MCF 10A (cell line): ENCODE results near the gene BTBD1. TPM values are rescaled to one million over a fixed set of nuclear protein-coding genes. Genes with fewer than 3 reads are reported as not detected.

ENCODE experiments used
- BruUV-seq: library from RNA; stranded (reverse); fragments of 400-500 nt; replicated peaks from 2 replicates; lab custom pipeline; 2021; lab: Mats Ljungman, UMichigan
- CTCF ChIA-PET: fragments of 300-600 bp; sonication (Branson Sonifier 250); formaldehyde crosslinking; extraction: SDS; loops from one replicate; lab custom pipeline; 2021; ENCODE audit warnings: antibody characterized with exemption, inconsistent platforms; lab: Yijun Ruan, JAX
- POLR2A ChIA-PET: fragments of 300-600, 350-650 bp; sonication (Branson Sonifier 250); formaldehyde crosslinking; extraction: SDS; loops from one replicate; lab custom pipeline; 2020; ENCODE audit warnings: antibody characterized with exemption, inconsistent platforms; lab: Yijun Ruan, JAX
- DNase-seq: peaks from one replicate; pipeline ENCODE4 v3.0.0-alpha.2; 2018; ENCODE audit not compliant: unreplicated experiment
- H3K27ac Mint-ChIP-seq: one replicate; pipeline ENCODE4 v1.8.0; 2022; ENCODE audit warnings: mild to moderate bottlenecking, low read depth, mixed read lengths; ENCODE audit not compliant: unreplicated experiment
- H3K27me3 Mint-ChIP-seq: one replicate; pipeline ENCODE4 v1.8.0; 2022; ENCODE audit warnings: mixed read lengths; ENCODE audit not compliant: insufficient read depth, unreplicated experiment
- H3K36me3 Mint-ChIP-seq: one replicate; pipeline ENCODE4 v1.8.0; 2022; ENCODE audit warnings: mild to moderate bottlenecking, moderate library complexity, mixed read lengths; ENCODE audit not compliant: insufficient read depth, unreplicated experiment
- H3K4me1 Mint-ChIP-seq: one replicate; pipeline ENCODE4 v1.8.0; 2022; ENCODE audit warnings: mixed read lengths; ENCODE audit not compliant: insufficient read depth, unreplicated experiment
- H3K4me3 Mint-ChIP-seq: one replicate; pipeline ENCODE4 v1.8.0; 2022; ENCODE audit warnings: mild to moderate bottlenecking, moderate library complexity, mixed read lengths; ENCODE audit not compliant: unreplicated experiment
- H3K9me3 Mint-ChIP-seq: one replicate; pipeline ENCODE4 v1.8.0; 2022; ENCODE audit warnings: mixed read lengths; ENCODE audit not compliant: unreplicated experiment
- intact Hi-C: fragments of 100-400 bp; cut with micrococcal nuclease; formaldehyde crosslinking; loops from 2 replicates; pipeline ENCODE4 v1.14.1; 2022
- total RNA-seq: library from RNA; stranded (reverse); gene quantifications from 2 replicates; pipeline ENCODE4 v1.2.3, GENCODE V29; 2022
- TF ChIP-seq, protein P1 (sequence below): fragments of 200-600 bp; IDR thresholded peaks from one replicate; pipeline ENCODE4 v1.8.0; 2022; ENCODE audit warnings: antibody characterized with exemption, mild to moderate bottlenecking; ENCODE audit not compliant: unreplicated experiment

BTBD1 gene
- total RNA-seq, 1 experiment from 2014 or later, result 57.0 TPM

DNA sequence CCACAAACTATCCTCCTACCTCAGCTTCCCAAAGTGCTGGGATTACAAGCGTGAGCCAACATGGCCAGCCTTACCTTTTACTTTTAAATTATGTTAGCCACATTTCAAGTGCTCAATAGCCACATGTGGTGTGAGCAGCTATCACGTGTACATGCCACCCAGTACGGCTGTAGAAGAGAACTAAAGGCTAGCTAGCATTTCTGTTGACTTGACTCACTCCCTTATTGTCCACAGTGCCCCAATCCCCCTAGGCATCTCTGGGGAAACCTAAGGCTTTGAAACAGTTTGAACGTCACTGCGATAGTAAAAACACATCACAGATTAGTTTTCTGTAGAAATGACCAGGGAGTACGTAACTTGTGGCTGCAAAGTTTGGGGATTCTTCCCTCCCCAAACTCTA, 67.6 kb downstream of the BTBD1 start:
- DNase-seq, result no peak
- no TSS peak for BruUV-seq
- no peaks in the 10 kb centered on the region for H3K9me3 Mint-ChIP-seq
- no peaks in the 10 kb centered on the region for H3K4me1 Mint-ChIP-seq
- H3K27ac Mint-ChIP-seq, result no peak overlapping the region
- TF ChIP-seq, protein P1, sequence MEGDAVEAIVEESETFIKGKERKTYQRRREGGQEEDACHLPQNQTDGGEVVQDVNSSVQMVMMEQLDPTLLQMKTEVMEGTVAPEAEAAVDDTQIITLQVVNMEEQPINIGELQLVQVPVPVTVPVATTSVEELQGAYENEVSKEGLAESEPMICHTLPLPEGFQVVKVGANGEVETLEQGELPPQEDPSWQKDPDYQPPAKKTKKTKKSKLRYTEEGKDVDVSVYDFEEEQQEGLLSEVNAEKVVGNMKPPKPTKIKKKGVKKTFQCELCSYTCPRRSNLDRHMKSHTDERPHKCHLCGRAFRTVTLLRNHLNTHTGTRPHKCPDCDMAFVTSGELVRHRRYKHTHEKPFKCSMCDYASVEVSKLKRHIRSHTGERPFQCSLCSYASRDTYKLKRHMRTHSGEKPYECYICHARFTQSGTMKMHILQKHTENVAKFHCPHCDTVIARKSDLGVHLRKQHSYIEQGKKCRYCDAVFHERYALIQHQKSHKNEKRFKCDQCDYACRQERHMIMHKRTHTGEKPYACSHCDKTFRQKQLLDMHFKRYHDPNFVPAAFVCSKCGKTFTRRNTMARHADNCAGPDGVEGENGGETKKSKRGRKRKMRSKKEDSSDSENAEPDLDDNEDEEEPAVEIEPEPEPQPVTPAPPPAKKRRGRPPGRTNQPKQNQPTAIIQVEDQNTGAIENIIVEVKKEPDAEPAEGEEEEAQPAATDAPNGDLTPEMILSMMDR, result no peak
- POLR2A ChIA-PET, result interaction anchor here (0.6 to 2.2 kb wide), 9 partner anchors 12 to 461 kb away, joined by 3 to 13 read pairs (median 4); partner anchors contain the start of gene C15orf40
- H3K4me3 Mint-ChIP-seq, result no peak overlapping the region
- intact Hi-C loops, result no loop called here
- no peaks in the 10 kb centered on the region for H3K27me3 Mint-ChIP-seq
- H3K36me3 Mint-ChIP-seq, result no peaks in the 10 kb centered on the region
- CTCF ChIA-PET, result interaction anchor here (0.5 to 3.7 kb wide), 21 partner anchors 9 to 628 kb away, joined by 3 to 47 read pairs (median 3); partner anchors contain the start of genes C15orf40 and RAMAC

DNA sequence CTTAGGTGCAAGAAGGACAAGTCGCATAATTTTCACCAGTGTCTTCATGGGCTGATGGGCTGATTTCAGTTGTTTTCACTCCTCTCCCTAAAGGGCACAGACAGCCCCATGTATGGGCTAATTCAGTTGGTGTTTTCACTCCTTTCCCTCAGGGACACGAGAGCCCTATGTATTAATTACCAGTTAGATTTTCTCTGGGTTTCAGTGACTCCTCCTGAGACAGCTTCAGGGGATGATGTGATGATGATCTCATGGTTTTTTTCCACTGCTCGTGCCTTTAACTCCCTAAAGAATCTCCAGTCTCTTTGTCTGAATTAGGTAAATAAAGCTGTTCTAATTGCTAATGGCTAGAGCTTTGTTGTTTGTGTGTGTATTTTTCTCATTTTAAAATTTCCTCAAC, 71.1 kb downstream of the BTBD1 start:
- no peaks in the 10 kb centered on the region for H3K27me3 Mint-ChIP-seq
- peaks cover 9% of the 10 kb centered on the region for H3K36me3 Mint-ChIP-seq
- H3K9me3 Mint-ChIP-seq, result no peaks in the 10 kb centered on the region
- CTCF ChIA-PET, result interaction anchor here (1.2 kb wide), 1 partner anchor 15 kb away, joined by 4 read pairs; the partner anchor contains the start of gene C15orf40
- H3K4me3 Mint-ChIP-seq, result no peak overlapping the region
- no peak overlapping the region for H3K27ac Mint-ChIP-seq
- no TSS peak for BruUV-seq
- intact Hi-C loops, result no loop called here
- no peak for DNase-seq
- TF ChIP-seq, protein P1, result no peak
- POLR2A ChIA-PET, result interaction anchor here (0.6 to 2.8 kb wide), 5 partner anchors 8 to 583 kb away, joined by 3 to 16 read pairs (median 3); partner anchors contain the start of gene RAMAC
- no peaks in the 10 kb centered on the region for H3K4me1 Mint-ChIP-seq

DNA sequence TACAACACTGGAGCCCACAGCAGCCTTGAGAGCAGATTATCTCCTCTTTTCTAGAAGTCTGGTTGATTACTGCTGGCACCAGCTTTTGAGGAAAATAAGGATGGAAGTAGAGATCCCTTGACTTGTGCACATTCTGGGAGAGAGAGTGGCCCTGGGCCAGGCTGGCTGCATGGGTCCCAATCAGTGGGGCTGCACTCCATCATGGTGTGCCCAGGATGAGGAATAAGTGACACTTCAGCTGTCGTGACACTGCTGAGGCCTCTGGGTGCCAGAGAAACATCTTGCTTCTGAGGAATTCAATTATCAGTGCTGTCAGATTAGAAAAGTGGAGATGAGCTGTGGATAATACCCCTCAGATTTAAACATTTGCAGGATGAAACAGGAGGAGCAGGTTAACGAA, 72.0 kb downstream of the BTBD1 start:
- TF ChIP-seq, protein P1, result no peak
- H3K4me1 Mint-ChIP-seq, result no peaks in the 10 kb centered on the region
- H3K36me3 Mint-ChIP-seq, result peaks cover 16% of the 10 kb centered on the region
- CTCF ChIA-PET, result interaction anchor here (0.7 kb wide), 1 partner anchor 76 kb away, joined by 3 read pairs; no protein-coding TSS in a partner anchor
- no peak overlapping the region for H3K4me3 Mint-ChIP-seq
- H3K9me3 Mint-ChIP-seq, result no peaks in the 10 kb centered on the region
- POLR2A ChIA-PET, result interaction anchor here (1.2 to 2.8 kb wide), 2 partner anchors 9 to 244 kb away, joined by 3 to 16 read pairs; partner anchors contain the start of gene RAMAC
- no peak overlapping the region for H3K27ac Mint-ChIP-seq
- H3K27me3 Mint-ChIP-seq, result no peaks in the 10 kb centered on the region
- no peak for DNase-seq
- BruUV-seq, result no TSS peak
- intact Hi-C loops, result no loop called here

DNA sequence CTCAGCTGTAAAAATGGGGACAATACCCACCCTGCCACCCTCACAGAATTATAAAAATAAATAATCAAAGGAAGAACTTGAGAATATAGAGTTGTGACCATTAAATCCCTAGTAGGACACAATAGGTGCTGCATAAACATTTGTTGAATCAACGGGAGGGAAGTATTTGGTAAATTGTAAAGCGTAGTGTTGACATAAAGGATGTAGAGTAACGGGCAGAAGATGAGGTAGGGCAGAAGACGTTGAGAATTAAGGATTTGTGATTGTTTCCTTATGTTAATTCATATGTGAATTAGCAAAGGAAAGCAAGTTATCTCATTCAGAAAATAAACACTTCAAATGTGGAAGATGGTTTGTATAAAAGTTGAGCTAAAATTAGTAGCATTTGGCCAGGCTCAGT, 73.9 kb downstream of the BTBD1 start:
- peaks cover 35% of the 10 kb centered on the region for H3K36me3 Mint-ChIP-seq
- ChIA-PET CTCF (interaction anchor here (0.6 to 2.0 kb wide), 2 partner anchors 18 to 60 kb away, joined by 4 to 8 read pairs; partner anchors contain the start of gene C15orf40), POLR2A (interaction anchor here (0.9 to 2.8 kb wide), 3 partner anchors 8 to 144 kb away, joined by 4 to 16 read pairs (median 5); partner anchors contain the start of genes C15orf40 and RAMAC)

More for the DNA sequence above, 73.9 kb downstream of the BTBD1 start:
- Mint-ChIP-seq H3K4me1 (no peaks in the 10 kb centered on the region), H3K27ac (no peak overlapping the region), H3K4me3 (no peak overlapping the region), H3K27me3 (no peaks in the 10 kb centered on the region), H3K9me3 (no peaks in the 10 kb centered on the region)
- DNase-seq, result no peak
- intact Hi-C loops, result no loop called here
- no TSS peak for BruUV-seq
- TF ChIP-seq, protein P1, result no peak
